Limb (tissue), 2 donors: Measurements from ENCODE around the gene EFCAB6.

Source experiments
- DNase-seq, 2 donors: peaks; one replicate each; pipeline ENCODE4 v3.0.0-alpha.2; 2016; ENCODE audit errors: extremely low spot score in 2 of 2

Gene EFCAB6

DNA sequence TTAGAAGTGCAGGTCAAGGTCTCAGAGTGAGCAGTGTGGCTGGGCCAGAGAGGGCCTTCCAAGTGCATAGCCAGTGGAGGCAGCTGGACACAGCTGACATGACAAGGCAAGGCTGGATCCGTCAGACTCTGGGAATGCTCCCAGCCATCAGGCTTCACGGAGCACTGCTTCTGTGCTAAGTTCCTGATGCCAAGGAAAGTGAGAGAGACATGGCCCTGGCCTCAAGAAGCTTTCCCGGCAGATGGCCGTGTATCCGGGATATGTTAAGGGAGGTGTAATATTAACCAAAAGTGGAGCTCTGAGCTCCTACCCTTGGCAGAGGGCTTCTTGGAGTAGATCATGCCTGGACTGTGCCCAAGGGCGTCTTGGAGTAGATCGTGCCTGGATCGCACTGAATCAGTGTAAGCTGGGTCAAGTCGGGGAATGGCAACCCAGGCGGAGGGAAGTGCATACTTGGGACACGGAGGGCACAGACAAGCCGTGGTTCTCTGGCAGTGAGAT is 7.4 kb upstream of the EFCAB6 start:
- DNase-seq: peak in 1 of 2 donors; percentile 15

DNA sequence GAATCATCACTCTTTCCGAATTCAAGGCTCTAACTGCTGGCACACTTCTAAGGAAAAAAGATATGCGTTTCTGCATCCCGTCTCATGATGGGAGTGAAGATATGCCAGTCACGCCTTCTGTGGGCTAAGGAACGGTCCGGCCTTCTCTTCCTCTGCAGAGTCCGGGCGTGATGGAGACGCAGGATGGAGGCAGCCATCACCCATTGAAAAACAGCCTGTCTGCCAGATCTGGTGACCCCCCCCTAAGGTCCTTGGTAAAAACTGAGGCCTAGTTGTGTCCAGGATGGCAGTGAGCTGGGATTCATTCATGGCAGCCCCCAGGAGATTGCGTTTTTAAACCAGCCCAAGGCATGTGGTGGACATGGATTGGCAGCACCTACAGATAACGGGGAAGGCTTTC is 6.9 kb upstream of the EFCAB6 start:
- DNase-seq: peak in 1 of 2 donors; percentile 14

DNA sequence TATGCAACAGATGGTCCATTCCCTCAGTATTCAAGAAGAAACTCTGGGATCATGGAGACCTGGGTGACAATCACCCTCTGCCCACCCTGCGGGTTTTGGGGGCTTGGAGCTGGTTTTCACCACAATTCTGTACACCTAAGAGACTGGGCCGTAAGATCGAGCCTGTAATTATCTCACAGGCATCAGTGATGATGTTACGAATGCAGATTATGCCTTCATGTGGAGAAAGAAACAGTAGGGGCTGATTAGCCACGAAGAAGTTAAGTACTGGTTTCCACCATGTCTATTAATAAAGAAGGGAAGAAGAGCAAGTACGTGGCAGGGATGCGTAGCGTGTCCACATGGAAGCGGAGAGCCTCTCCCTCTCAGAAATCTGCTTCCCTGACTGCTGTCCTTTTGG is 5.3 kb upstream of the EFCAB6 start:
- DNase-seq: no peak

DNA sequence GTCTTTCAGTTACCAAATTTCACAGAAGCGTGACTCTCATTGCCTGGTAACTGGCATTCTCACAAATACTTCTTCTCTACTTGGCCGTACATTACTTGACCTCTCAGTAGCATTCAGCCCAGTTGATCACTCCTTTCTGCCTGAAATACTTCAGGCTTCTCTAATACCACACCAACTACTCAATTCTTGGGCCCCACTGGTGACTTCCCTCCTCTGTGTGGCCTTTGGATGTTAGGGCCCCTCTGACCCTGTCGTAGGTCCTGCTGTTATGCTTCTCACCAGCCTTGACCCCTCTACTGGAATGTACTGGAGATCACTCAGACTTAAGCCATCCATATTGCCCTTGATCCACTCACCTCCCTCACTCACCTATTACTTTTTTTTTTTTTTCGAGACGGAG is 2.2 kb upstream of the EFCAB6 start:
- DNase-seq: no peak

GRCh38 chr22:43812890-43813289 is 785 bp upstream of the EFCAB6 start:
- no peak for DNase-seq

GRCh38 chr22:43811777-43812148 is 342 bp downstream of the EFCAB6 start:
- no peak for DNase-seq

DNA sequence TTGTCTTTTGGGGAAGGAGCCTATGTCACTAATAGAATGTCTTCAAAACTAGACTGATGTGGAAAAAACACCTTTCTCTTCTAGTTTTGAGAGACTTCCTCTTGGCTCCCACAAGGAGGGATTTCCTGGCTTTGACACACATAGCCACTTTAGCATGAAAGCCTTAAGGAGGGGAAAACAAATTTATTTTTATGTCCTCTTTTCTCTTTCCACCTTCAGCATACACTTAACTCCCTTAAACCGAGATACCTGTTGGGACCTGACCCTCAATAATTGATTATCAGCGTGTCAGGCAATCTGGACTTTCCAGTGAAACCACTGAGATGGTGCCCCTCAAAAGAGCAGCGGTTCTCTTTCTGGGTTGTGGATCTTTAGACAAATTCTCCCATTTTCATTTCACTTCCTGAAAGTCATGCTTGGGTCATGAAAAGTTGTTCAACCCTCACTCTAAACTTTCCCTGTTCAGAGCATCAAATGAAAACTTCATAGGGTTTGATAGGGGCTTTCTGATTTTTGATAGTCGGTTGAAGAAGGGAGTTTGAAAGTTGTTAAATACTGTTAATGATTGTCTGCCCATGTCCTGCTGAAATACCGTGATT is 9.1 kb downstream of the EFCAB6 start:
- no peak for DNase-seq

- DNase-seq: no peak
These were observed 11.1 kb downstream of the EFCAB6 start for GRCh38 chr22:43800970-43801369.

GRCh38 chr22:43798492-43798891 is 13.6 kb downstream of the EFCAB6 start:
- no peak for DNase-seq

GRCh38 chr22:43796567-43796966 is 15.5 kb downstream of the EFCAB6 start:
- peak in 1 of 2 donors; percentile 73 for DNase-seq

DNA sequence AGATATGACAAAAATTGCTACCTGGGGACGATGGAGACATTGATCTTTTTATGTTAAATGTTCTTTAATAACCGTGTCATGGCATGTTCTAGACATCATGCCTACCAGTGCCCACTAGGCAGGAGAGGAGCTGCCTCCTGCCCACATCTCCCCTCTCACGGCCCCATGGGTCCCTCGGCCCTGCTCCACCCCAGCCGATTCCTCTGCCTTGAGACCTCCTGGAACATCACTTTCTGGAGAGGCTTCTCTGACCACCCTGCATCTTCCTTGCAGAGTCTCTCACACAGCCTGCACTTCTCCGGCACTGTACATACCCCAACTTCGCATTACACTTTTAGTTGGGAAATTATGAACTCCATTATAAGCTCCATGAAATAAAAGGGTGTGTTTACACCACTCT is 16.8 kb downstream of the EFCAB6 start:
- no peak for DNase-seq

DNA sequence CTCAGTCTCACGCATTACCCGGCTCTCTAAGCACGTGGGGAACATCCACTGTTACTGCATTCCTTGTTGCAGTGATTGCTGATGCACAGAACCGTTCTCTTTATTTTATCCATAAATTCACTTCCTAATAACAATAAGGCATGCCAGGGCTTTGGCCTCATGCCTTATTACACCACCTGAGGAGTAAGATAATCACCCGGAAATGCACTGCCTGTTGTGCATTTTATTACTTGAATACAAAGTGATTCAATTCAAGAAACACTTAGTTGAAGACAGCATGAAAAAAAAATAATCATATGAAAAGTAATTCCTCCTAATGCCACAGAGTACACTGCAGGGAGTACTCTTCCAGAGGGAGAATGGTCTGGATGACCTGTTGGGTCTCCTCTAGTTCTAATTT is 19.2 kb downstream of the EFCAB6 start:
- DNase-seq: no peak

GRCh38 chr22:43789452-43789851 is 22.7 kb downstream of the EFCAB6 start:
- no peak for DNase-seq

DNA sequence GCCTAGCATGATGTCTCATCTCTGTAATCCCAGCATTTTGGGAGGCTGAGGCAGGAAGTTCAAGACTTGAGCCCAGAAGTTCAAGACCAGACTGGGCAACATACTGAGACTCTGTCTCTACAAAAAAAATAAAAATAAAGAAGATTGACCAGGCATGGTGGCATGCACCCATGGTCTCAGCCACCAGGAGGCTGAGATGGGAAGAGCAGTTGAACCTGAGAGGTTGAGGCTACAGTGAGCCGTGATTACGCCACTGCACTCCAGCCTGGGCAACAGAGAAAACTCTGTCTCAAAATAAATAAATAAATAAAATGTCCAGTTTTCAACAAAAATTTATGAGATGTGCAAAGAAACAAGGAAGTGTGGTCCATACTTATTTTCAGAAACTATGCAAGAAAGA is 28.3 kb downstream of the EFCAB6 start:
- DNase-seq: no peak

GRCh38 chr22:43782448-43782847 is 29.7 kb downstream of the EFCAB6 start:
- no peak for DNase-seq

DNA sequence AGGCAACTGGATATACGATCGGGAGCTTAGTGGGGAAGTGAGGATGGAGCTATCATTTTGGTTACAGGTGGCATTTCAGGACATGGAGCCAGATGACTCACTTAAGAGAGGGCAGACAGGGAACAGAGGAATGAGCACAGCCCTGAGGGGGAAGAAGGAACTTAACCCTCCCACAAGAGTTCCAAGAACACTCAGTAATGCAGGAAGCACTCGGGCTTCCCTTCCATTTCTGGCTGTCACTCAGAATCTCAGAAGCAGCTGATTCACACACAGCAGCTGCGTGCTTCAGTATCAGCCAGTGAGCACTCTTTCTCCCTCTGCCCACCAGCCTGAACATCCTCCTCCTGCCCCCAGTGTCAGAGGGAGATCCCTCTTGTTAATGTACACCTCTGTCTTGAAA is 34.8 kb downstream of the EFCAB6 start:
- DNase-seq: peak in 1 of 2 donors; percentile 21

GRCh38 chr22:43776081-43776670 is 35.9 kb downstream of the EFCAB6 start:
- no peak for DNase-seq

DNA sequence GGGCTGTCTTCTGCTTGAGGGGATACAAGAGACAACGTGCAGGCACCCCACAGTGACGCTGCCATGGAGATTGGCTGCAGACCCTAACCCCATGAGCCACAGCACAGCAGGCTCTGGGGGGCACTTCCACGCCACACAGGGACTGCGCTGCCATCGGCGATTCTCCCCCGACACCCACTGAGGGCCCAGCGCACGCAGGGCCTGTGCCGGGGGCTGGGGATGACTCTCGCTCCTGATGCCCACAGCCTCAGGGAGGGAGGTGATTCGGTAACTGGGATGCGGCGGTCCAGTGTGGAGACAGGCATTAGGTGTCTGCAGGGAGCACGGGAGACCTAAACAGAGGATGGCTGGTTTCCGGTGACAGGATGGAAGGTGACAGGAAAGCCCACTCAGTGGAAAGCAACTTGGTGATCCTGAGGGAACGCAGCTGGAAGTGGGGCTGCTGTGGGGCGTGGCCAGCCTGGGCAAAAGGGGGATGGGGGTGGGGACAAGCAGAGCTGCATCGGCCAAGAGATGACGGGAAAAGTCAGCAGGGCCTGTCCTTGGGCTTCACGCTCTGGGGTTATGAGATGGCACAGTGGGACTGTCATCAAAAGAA is 37.7 kb downstream of the EFCAB6 start:
- no peak for DNase-seq

GRCh38 chr22:43772831-43773230 is 39.3 kb downstream of the EFCAB6 start:
- no peak for DNase-seq

DNA sequence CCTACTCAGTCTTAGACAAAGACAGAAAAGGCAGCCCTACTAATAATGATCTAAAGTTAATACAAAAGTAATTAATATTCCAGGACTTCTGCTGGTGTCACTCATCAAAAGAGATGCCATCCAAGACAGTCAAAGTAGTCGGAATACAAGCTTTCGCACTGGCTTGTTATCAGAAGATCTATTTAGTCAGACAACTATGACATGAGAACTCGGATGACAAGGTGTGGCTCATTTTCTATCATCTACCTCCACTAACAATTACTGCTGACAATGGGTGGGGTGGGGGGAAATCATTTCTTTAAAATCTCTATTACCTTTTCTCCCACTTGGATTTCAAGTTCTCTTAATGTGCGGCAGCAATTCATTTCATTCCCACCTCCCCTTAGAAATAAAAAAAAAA is 56.7 kb downstream of the EFCAB6 start:
- no peak for DNase-seq

GRCh38 chr22:43755011-43755410 is 57.1 kb downstream of the EFCAB6 start:
- DNase-seq: no peak

DNA sequence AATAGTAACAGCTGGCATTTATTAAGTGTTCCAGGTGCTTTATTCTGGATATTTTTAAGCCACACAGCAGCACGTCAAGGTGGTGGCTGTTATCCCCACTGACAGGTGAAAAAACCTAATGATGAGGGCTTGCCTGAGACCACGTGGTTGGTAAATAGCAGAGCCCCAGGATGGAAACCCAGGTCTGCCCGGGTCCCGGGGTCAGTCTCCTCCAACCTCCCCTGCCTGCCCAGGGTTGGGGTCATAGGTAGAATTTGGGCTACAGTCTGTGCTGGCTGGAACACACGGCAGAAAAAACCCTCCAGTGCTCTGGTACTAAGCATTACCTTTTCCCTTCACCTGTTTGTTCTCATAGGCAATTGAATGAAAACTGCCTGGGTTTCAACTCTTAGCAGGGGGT is 57.9 kb downstream of the EFCAB6 start:
- DNase-seq: no peak

DNA sequence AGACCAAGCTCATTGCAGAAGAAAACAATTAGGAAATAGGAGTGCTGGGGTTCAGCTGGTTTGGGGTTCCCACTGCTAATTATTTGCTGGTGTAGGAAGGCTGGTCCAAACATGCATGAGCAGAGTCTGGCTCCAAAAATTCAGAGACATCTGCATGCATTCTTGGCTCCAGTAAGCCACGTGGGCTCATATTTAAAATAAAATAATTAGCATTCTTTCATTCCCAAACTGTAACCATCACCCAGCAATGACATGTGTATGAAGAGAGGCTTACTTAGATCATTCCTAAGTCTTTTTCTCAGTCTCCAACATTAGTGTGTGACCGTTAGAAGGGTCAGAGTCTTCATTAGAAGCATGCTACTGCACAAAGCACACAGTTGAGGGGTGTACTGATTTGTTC is 58.4 kb downstream of the EFCAB6 start:
- DNase-seq: no peak
